ENCODE data around the gene ZSWIM5.
A peak's percentile ranks its signal among the peaks of the same experiment; 100 is the strongest.

The ZSWIM5 gene

DNA sequence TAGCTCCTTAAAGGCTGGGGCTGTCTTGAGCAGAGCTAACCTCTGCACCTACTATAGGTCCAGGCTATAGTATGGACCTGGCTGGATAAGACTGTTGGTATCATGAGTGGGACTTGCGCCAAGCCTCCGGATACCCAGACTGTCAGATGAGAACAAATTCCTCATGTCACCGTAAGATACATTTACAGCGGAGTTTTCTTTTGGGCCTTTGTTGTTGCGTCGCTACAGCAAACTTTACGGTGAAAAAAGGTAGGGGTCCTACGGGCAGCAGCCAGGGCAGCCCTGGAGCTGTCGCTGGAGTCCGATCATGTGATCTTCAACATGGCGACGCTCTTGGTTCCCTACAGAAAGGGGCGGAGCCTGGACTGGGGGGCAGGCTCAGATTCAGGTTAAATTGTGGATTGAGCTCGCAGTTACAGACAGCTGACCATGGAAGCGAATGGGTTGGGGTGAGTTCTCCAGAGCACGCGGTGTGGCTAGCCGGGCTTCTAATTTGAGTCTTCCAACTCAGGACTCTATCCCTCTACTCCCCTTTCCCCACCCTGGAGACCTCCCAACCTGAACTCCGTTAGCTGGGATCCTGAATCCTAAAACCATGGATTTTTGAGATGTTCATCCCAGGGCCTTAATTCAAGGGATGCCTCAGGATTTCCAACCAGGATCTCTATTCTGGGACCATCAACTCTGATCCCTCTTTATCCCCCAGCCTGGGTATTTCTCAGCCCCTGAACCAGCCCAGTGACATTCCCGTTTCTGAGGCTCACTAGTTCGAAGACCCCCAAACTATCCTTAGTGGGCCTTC lies 194.4 kb downstream of the ZSWIM5 start, which contains the start of gene UROD (continued):
- TF ChIP-seq, protein P1, sequence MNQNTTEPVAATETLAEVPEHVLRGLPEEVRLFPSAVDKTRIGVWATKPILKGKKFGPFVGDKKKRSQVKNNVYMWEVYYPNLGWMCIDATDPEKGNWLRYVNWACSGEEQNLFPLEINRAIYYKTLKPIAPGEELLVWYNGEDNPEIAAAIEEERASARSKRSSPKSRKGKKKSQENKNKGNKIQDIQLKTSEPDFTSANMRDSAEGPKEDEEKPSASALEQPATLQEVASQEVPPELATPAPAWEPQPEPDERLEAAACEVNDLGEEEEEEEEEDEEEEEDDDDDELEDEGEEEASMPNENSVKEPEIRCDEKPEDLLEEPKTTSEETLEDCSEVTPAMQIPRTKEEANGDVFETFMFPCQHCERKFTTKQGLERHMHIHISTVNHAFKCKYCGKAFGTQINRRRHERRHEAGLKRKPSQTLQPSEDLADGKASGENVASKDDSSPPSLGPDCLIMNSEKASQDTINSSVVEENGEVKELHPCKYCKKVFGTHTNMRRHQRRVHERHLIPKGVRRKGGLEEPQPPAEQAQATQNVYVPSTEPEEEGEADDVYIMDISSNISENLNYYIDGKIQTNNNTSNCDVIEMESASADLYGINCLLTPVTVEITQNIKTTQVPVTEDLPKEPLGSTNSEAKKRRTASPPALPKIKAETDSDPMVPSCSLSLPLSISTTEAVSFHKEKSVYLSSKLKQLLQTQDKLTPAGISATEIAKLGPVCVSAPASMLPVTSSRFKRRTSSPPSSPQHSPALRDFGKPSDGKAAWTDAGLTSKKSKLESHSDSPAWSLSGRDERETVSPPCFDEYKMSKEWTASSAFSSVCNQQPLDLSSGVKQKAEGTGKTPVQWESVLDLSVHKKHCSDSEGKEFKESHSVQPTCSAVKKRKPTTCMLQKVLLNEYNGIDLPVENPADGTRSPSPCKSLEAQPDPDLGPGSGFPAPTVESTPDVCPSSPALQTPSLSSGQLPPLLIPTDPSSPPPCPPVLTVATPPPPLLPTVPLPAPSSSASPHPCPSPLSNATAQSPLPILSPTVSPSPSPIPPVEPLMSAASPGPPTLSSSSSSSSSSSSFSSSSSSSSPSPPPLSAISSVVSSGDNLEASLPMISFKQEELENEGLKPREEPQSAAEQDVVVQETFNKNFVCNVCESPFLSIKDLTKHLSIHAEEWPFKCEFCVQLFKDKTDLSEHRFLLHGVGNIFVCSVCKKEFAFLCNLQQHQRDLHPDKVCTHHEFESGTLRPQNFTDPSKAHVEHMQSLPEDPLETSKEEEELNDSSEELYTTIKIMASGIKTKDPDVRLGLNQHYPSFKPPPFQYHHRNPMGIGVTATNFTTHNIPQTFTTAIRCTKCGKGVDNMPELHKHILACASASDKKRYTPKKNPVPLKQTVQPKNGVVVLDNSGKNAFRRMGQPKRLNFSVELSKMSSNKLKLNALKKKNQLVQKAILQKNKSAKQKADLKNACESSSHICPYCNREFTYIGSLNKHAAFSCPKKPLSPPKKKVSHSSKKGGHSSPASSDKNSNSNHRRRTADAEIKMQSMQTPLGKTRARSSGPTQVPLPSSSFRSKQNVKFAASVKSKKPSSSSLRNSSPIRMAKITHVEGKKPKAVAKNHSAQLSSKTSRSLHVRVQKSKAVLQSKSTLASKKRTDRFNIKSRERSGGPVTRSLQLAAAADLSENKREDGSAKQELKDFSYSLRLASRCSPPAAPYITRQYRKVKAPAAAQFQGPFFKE (tag by site-specific recombination; IDR thresholded peaks at IDR 0.05; ENCODE audit: borderline replicate concordance) = no peak
- no peak for TF ChIP-seq ZNF324 (tag by site-specific recombination; IDR thresholded peaks at IDR 0.05)
- TF ChIP-seq, protein P2, sequence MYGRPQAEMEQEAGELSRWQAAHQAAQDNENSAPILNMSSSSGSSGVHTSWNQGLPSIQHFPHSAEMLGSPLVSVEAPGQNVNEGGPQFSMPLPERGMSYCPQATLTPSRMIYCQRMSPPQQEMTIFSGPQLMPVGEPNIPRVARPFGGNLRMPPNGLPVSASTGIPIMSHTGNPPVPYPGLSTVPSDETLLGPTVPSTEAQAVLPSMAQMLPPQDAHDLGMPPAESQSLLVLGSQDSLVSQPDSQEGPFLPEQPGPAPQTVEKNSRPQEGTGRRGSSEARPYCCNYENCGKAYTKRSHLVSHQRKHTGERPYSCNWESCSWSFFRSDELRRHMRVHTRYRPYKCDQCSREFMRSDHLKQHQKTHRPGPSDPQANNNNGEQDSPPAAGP (tag by site-specific recombination; IDR thresholded peaks at IDR 0.05) = peak; percentile 59
- no peak for TF ChIP-seq ZBTB44 (tag by site-specific recombination; IDR thresholded peaks at IDR 0.05)
- no peak for TF ChIP-seq HOXC10 (CRISPR knock-in tag; IDR thresholded peaks at IDR 0.05)
- TF ChIP-seq ZFHX2 (tag by site-specific recombination; conservative IDR thresholded peaks at IDR 0.05) = no peak
- no peak for TF ChIP-seq ZBTB7A (tag by site-specific recombination; IDR thresholded peaks at IDR 0.05; ENCODE audit: low read depth)
- TF ChIP-seq KLF9 (tag by site-specific recombination; IDR thresholded peaks at IDR 0.05; ENCODE audit: low read depth) = peak; percentile 80
- no peak for TF ChIP-seq SP7 (tag by site-specific recombination; IDR thresholded peaks at IDR 0.05)
- no peak; the same call in 1 of the 2 replicates for TF ChIP-seq TRIM28 (IDR thresholded peaks at IDR 0.05; ENCODE audit: borderline replicate concordance, low read length)
- TF ChIP-seq ZNF214 (tag by site-specific recombination; IDR thresholded peaks at IDR 0.05; ENCODE audit: borderline replicate concordance) = no peak
- no peak for TF ChIP-seq ZNF391 (tag by site-specific recombination; IDR thresholded peaks at IDR 0.05; ENCODE audit: borderline replicate concordance, low read depth)
- TF ChIP-seq IKZF3 (tag by site-specific recombination; IDR thresholded peaks at IDR 0.05) = 0 out of 2 replicates have a peak, but pooled peaks have one; percentile 25
- TF ChIP-seq AEBP2 (tag by site-specific recombination; IDR thresholded peaks at IDR 0.05; ENCODE audit: borderline replicate concordance) = no peak
- no peak for TF ChIP-seq ZNF658 (tag by site-specific recombination; IDR thresholded peaks at IDR 0.05)
- no peak for TF ChIP-seq ZNF302 (tag by site-specific recombination; IDR thresholded peaks at IDR 0.05; ENCODE audit: low read depth)
- no peak for TF ChIP-seq FEZF1 (tag by site-specific recombination; IDR thresholded peaks at IDR 0.05)
- no peak for TF ChIP-seq ZFP69B (tag by site-specific recombination; IDR thresholded peaks at IDR 0.05)
- no peak for TF ChIP-seq ZNF449 (tag by site-specific recombination; IDR thresholded peaks at IDR 0.05)
- no peak for TF ChIP-seq ZNF211 (tag by site-specific recombination; IDR thresholded peaks at IDR 0.05; ENCODE audit: low read depth)
- no peak for TF ChIP-seq ZNF707 (tag by site-specific recombination; IDR thresholded peaks at IDR 0.05)
- peak; percentile 79; the same call in 1 of the 2 replicates for TF ChIP-seq KLF7 (tag by site-specific recombination; IDR thresholded peaks at IDR 0.05; ENCODE audit: borderline replicate concordance)
- no peak; the same call in 1 of the 2 replicates for TF ChIP-seq ZNF76 (tag by site-specific recombination; IDR thresholded peaks at IDR 0.05; ENCODE audit: borderline replicate concordance, low read depth)
- no peak for TF ChIP-seq PRDM6 (tag by site-specific recombination; IDR thresholded peaks at IDR 0.05)
- TF ChIP-seq ZNF544 (tag by site-specific recombination; IDR thresholded peaks at IDR 0.05) = no peak
- TF ChIP-seq ZNF292 (tag by site-specific recombination; IDR thresholded peaks at IDR 0.05; ENCODE audit: borderline replicate concordance, low read depth) = no peak

All from HEK293 (cell line).